Measurements from ENCODE around the gene SLC26A6.

GRCh38 chr3:48596157-48596556 lies 39.1 kb downstream of the SLC26A6 start:
- TF ChIP-seq CTCF (conservative IDR thresholded peaks at IDR 0.05; ENCODE audit: low read depth, low read length) (no peak), EZH2 (IDR thresholded peaks at IDR 0.05; ENCODE audit: low read length, unreplicated experiment) (no peak), EZH2phosphoT487 (IDR thresholded peaks at IDR 0.05; ENCODE audit: borderline replicate concordance, low read length) (no peak)
